Upper lobe of right lung (tissue), 1 donor: ENCODE results near the gene KRT79. TPM values are rescaled to one million over a fixed set of nuclear protein-coding genes. Genes with fewer than 3 reads are reported as not detected.

Source experiments
- ATAC-seq: fragments of 200-7000 bp; cut with Tn5 transposase; one replicate; pipeline ENCODE4 v1.9.1; 2020; ENCODE audit warnings: mild to moderate bottlenecking, moderate library complexity
- DNase-seq: peaks from one replicate; pipeline ENCODE4 v3.0.0-alpha.2; 2020
- H3K27ac ChIP-seq: fragments of 200-600 bp; one replicate; pipeline ENCODE4 v1.8.0; 2022
- H3K27me3 ChIP-seq: fragments of 200-600 bp; one replicate; pipeline ENCODE4 v1.8.0; 2022; ENCODE audit warnings: mild to moderate bottlenecking
- H3K36me3 ChIP-seq: fragments of 200-600 bp; one replicate; pipeline ENCODE4 v1.8.0; 2022
- H3K4me1 ChIP-seq: fragments of 200-600 bp; one replicate; pipeline ENCODE4 v1.8.0; 2022
- H3K4me3 ChIP-seq: fragments of 200-600 bp; one replicate; pipeline ENCODE4 v1.8.0; 2022; ENCODE audit warnings: mild to moderate bottlenecking
- H3K9me3 ChIP-seq: fragments of 200-600 bp; one replicate; pipeline ENCODE4 v1.8.0; 2022
- intact Hi-C: fragments of 100-400 bp; cut with DNase I; formaldehyde crosslinking; loops from one replicate; pipeline ENCODE4 v1.11.0; 2022
- total RNA-seq: library from RNA; stranded (reverse); fragmentation: NEBNext Ultra II Directional; extraction: Animal tissue kit (Norgen Biotek cat#: 25700); gene quantifications from one replicate; pipeline ENCODE4 v1.2.1, GENCODE V29; 2021
- TF ChIP-seq, protein P1 (sequence below): fragments of 200-600 bp; IDR thresholded peaks from one replicate; pipeline ENCODE4 v1.8.0; 2022; ENCODE audit warnings: antibody characterized with exemption
- donor health status: DM: no; HTN: yes; CAD: no; lungs with severe emphysema.

Gene KRT79
- total RNA-seq, 1 donor from 2014 or later = 5.4 TPM

DNA sequence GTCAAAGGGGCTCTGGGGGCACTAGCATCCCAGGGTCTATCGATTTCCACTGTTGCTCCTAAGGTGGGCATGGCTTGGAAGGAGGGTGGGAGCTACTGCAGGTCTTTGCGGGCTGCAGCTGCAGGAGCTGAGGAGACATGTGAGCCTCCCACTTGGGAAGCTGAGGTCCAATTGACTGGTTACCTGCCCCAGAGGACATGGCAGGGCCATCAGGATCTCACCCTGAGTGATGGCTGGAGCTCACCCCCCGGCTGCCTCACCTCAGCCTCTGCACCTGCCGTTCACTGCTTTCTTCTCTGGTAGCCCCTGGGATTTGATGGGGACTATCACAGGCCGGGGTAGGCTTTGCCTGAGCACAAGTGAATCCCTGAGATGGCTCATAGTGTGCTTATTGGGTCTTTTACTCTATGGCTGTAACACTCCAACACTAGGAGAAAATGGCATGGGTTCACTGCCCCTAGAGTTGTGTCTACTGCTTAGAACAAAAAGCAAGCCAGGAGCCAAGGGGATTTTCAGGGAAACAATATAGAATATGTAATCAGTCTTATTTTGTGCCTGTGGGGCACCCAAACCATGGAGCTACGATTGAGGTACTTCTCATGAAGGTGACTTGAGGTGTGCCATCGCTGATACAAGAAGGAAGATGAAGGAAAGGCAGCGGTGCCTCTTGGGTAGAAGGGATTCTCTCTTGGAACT is 17.0 kb downstream of the KRT79 start:
- Histone ChIP-seq H3K27ac (no peak overlapping the region), H3K36me3 (no peaks in the 10 kb centered on the region), H3K4me3 (no peak overlapping the region), H3K9me3 (no peaks in the 10 kb centered on the region), H3K4me1 (peaks cover 16% of the 10 kb centered on the region), H3K27me3 (peaks cover 32% of the 10 kb centered on the region)
- intact Hi-C loops = no loop called here
- DNase-seq (no peak), ATAC-seq (no peak)
- TF ChIP-seq, protein P1, sequence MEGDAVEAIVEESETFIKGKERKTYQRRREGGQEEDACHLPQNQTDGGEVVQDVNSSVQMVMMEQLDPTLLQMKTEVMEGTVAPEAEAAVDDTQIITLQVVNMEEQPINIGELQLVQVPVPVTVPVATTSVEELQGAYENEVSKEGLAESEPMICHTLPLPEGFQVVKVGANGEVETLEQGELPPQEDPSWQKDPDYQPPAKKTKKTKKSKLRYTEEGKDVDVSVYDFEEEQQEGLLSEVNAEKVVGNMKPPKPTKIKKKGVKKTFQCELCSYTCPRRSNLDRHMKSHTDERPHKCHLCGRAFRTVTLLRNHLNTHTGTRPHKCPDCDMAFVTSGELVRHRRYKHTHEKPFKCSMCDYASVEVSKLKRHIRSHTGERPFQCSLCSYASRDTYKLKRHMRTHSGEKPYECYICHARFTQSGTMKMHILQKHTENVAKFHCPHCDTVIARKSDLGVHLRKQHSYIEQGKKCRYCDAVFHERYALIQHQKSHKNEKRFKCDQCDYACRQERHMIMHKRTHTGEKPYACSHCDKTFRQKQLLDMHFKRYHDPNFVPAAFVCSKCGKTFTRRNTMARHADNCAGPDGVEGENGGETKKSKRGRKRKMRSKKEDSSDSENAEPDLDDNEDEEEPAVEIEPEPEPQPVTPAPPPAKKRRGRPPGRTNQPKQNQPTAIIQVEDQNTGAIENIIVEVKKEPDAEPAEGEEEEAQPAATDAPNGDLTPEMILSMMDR = no peak

GRCh38 chr12:52815676-52816588 is 18.2 kb downstream of the KRT79 start:
- peak; percentile 30 for DNase-seq
- H3K27ac ChIP-seq = no peak overlapping the region
- H3K36me3 ChIP-seq = no peaks in the 10 kb centered on the region
- TF ChIP-seq, protein P1 = no peak
- no peak overlapping the region for H3K4me3 ChIP-seq
- no peak for ATAC-seq
- intact Hi-C loops = no loop called here
- H3K27me3 ChIP-seq = peaks cover 32% of the 10 kb centered on the region
- no peaks in the 10 kb centered on the region for H3K9me3 ChIP-seq
- H3K4me1 ChIP-seq = peaks cover 15% of the 10 kb centered on the region

GRCh38 chr12:52815161-52815560 is 18.9 kb downstream of the KRT79 start:
- DNase-seq (no peak), ATAC-seq (no peak)
- Histone ChIP-seq H3K4me1 (peaks cover 15% of the 10 kb centered on the region), H3K27me3 (peaks cover 32% of the 10 kb centered on the region), H3K36me3 (no peaks in the 10 kb centered on the region), H3K9me3 (no peaks in the 10 kb centered on the region), H3K4me3 (no peak overlapping the region), H3K27ac (no peak overlapping the region)
- TF ChIP-seq, protein P1 = no peak
- intact Hi-C loops = no loop called here

DNA sequence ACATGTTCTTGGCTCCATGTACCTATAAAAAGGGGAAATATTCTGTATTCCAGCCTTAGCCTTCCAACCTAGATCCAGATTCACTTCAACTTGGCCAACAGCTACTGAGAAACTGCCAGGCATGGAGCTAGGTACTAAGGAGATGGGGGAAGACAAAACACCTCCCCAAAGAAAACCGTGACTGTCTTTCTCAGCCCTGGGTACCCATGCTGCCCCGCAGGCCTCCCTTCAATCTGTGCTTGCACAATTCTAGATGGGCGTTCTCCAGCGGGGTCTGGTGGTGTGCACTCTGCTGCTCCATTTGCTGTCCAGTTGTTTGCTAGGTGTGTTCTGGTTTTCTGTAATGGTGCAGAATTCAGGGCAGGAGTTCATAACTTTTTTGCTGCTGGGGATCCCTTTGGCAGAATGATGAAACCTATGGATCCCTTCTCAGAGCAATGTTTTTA is 19.4 kb downstream of the KRT79 start:
- DNase-seq (peak; percentile 48), ATAC-seq (peak; percentile 4)
- no peaks in the 10 kb centered on the region for H3K36me3 ChIP-seq
- no peak overlapping the region for H3K4me3 ChIP-seq
- H3K4me1 ChIP-seq = peaks cover 15% of the 10 kb centered on the region
- peaks cover 28% of the 10 kb centered on the region for H3K27me3 ChIP-seq
- no peak overlapping the region for H3K27ac ChIP-seq
- no peaks in the 10 kb centered on the region for H3K9me3 ChIP-seq
- TF ChIP-seq, protein P1 = no peak
- intact Hi-C loops = no loop called here

GRCh38 chr12:52813885-52814709 is 20.0 kb downstream of the KRT79 start, which contains the start of gene KRT4:
TSS of gene KRT4 (minus strand) at chr12:52814116. CDS start at chr12:52814058, 58 bp downstream.
- H3K27me3 ChIP-seq = peaks cover 24% of the 10 kb centered on the region
- no peaks in the 10 kb centered on the region for H3K9me3 ChIP-seq
- TF ChIP-seq, protein P1 = no peak
- DNase-seq (peak; percentile 57), ATAC-seq (peak; percentile 89)
- no peak within 1 kb of the TSS for H3K4me3 ChIP-seq
- no peaks in the 10 kb centered on the region for H3K36me3 ChIP-seq
- no peak within 1 kb of the TSS for H3K27ac ChIP-seq
- peaks cover 15% of the 10 kb centered on the region for H3K4me1 ChIP-seq
- intact Hi-C loops = no loop called here
